OCI-LY7 (cell line): ENCODE measurements around the gene NEDD4. TPM values are rescaled to one million over a fixed set of nuclear protein-coding genes. Genes with fewer than 3 reads are reported as not detected.
"Not testable (repeated sequence)": the region's sequence is repeated elsewhere in the genome, so short reads cannot be mapped to it uniquely, and the experiment has no call there.

ENCODE experiments used
- BruUV-seq: library from RNA; stranded (reverse); fragments of 400-500 nt; replicated peaks from 2 replicates; lab custom pipeline; 2021; lab: Mats Ljungman, UMichigan
- CTCF ChIA-PET: fragments of 300-600 bp; sonication (Branson Sonifier 250); formaldehyde crosslinking; loops from one replicate; lab custom pipeline; 2022; ENCODE audit warnings: antibody characterized with exemption; ENCODE audit not compliant: unreplicated experiment; lab: Charles Lee
- POLR2A ChIA-PET: fragments of 300-600 bp; sonication (Branson Sonifier 250); formaldehyde crosslinking; loops from one replicate; lab custom pipeline; 2022; ENCODE audit warnings: antibody characterized with exemption; lab: Charles Lee
- DNase-seq: peaks from one replicate; pipeline ENCODE4 v3.0.0-alpha.2; 2015; ENCODE audit warnings: low spot score
- H2AFZ ChIP-seq: fragments of 200-600 bp; sonication (generic), shearing (Covaris generic); 2 replicates; pipeline ENCODE4 v1.6.1; 2014; ENCODE audit warnings: mild to moderate bottlenecking, antibody characterized with exemption, low read length, moderate library complexity
- H3K27ac ChIP-seq: fragments of 200-600 bp; sonication (generic); 2 replicates; pipeline ENCODE4 v1.5.1; 2014; ENCODE audit warnings: mixed run types, low read depth, mild to moderate bottlenecking, moderate library complexity, low read length, inconsistent platforms; ENCODE audit not compliant: poor library complexity, severe bottlenecking
- H3K36me3 ChIP-seq: fragments of 200-600 bp; sonication (generic); 2 replicates; pipeline ENCODE4 v1.6.1; 2014; ENCODE audit warnings: mild to moderate bottlenecking, antibody characterized with exemption, low read length, moderate library complexity, mixed read lengths; ENCODE audit not compliant: insufficient read depth
- H3K4me1 ChIP-seq: fragments of 200-600 bp; sonication (generic); 2 replicates; pipeline ENCODE4 v1.5.1; 2014; ENCODE audit warnings: mild to moderate bottlenecking, low read length; ENCODE audit not compliant: insufficient read depth, poor library complexity, severe bottlenecking
- H3K4me2 ChIP-seq: fragments of 200-600 bp; sonication (generic); 2 replicates; pipeline ENCODE4 v1.6.1; 2014; ENCODE audit warnings: mild to moderate bottlenecking, low read length
- H3K4me3 ChIP-seq: fragments of 200-600 bp; sonication (generic); 2 replicates; pipeline ENCODE4 v1.5.1; 2014; ENCODE audit warnings: mild to moderate bottlenecking, low read depth, low read length; ENCODE audit not compliant: poor library complexity, severe bottlenecking
- H3K79me2 ChIP-seq: fragments of 200-600 bp; sonication (generic); 2 replicates; pipeline ENCODE4 v1.6.1; 2016; ENCODE audit warnings: low read depth, mild to moderate bottlenecking, low read length, moderate library complexity, mixed read lengths; ENCODE audit not compliant: insufficient read depth
- H3K9me2 ChIP-seq: fragments of 200-600 bp; sonication (generic); 2 replicates; pipeline ENCODE4 v1.6.1; 2016; ENCODE audit warnings: mild to moderate bottlenecking, low read length, mixed read lengths; ENCODE audit not compliant: insufficient read depth
- H3K9me3 ChIP-seq: fragments of 200-600 bp; sonication (generic); 2 replicates; pipeline ENCODE4 v1.6.1; 2014; ENCODE audit warnings: mild to moderate bottlenecking, mixed run types, low read length, mixed read lengths
- H4K20me1 ChIP-seq: fragments of 200-600 bp; sonication (generic); 2 replicates; pipeline ENCODE4 v1.6.1; 2014; ENCODE audit warnings: mild to moderate bottlenecking, antibody characterized with exemption, low read length, moderate library complexity, mixed read lengths; ENCODE audit not compliant: insufficient read depth
- EZH2phosphoT487 ChIP-seq: fragments of 200-600 bp; sonication (generic); IDR thresholded peaks from 2 replicates; pipeline ENCODE4 v1.6.1; 2018; ENCODE audit warnings: low read depth, borderline replicate concordance, mild to moderate bottlenecking, mixed run types, antibody characterized with exemption, low read length, moderate library complexity, mixed read lengths
- intact Hi-C: fragments of 100-400 bp; cut with micrococcal nuclease; formaldehyde crosslinking; loops from one replicate; pipeline ENCODE4 v1.10.0; 2022; ENCODE audit not compliant: unreplicated experiment
- total RNA-seq, 2 experiments: library from RNA; depleted of rRNA in 1 of 2; stranded (reverse); fragments of >200 nt in 1 of 2; shearing (Covaris generic) in 1 of 2; gene quantifications; 2 replicates each; pipeline ENCODE4 v1.2.3, GENCODE V29; 2014 to 2022
- TF ChIP-seq, protein P1 (sequence below): fragments of 200-600 bp; sonication (generic); conservative IDR thresholded peaks from 2 replicates; pipeline ENCODE4 v1.5.1; 2014; ENCODE audit warnings: mild to moderate bottlenecking, antibody characterized with exemption, low read length, moderate library complexity, mixed read lengths

NEDD4 gene
- total RNA-seq, 2 experiments from 2014 or later = 4.8 to 12.7 TPM

- peak; percentile 39 for DNase-seq
- no peaks in the 10 kb centered on the region for H4K20me1 ChIP-seq
- CTCF ChIA-PET = no interaction called here
- no peak overlapping the region for H3K27ac ChIP-seq
- H3K9me2 ChIP-seq = no peaks in the 10 kb centered on the region
- no TSS peak for BruUV-seq
- H3K9me3 ChIP-seq = no peaks in the 10 kb centered on the region
- no peak overlapping the region for H3K4me2 ChIP-seq
- no peak for TF ChIP-seq EZH2phosphoT487
- TF ChIP-seq, protein P1, sequence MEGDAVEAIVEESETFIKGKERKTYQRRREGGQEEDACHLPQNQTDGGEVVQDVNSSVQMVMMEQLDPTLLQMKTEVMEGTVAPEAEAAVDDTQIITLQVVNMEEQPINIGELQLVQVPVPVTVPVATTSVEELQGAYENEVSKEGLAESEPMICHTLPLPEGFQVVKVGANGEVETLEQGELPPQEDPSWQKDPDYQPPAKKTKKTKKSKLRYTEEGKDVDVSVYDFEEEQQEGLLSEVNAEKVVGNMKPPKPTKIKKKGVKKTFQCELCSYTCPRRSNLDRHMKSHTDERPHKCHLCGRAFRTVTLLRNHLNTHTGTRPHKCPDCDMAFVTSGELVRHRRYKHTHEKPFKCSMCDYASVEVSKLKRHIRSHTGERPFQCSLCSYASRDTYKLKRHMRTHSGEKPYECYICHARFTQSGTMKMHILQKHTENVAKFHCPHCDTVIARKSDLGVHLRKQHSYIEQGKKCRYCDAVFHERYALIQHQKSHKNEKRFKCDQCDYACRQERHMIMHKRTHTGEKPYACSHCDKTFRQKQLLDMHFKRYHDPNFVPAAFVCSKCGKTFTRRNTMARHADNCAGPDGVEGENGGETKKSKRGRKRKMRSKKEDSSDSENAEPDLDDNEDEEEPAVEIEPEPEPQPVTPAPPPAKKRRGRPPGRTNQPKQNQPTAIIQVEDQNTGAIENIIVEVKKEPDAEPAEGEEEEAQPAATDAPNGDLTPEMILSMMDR = peak; percentile 89
- no peaks in the 10 kb centered on the region for H3K36me3 ChIP-seq
- no peaks in the 10 kb centered on the region for H3K79me2 ChIP-seq
- intact Hi-C loops = no loop called here
- POLR2A ChIA-PET = interaction anchor here (0.8 kb wide), 1 partner anchor 126 kb away, joined by 5 read pairs; no protein-coding TSS in a partner anchor
- H2AFZ ChIP-seq = no peak overlapping the region
- no peak overlapping the region for H3K4me3 ChIP-seq
- no peaks in the 10 kb centered on the region for H3K4me1 ChIP-seq
Observed at GRCh38 chr15:55789066-55789660, 204.2 kb downstream of the NEDD4 start.

DNA sequence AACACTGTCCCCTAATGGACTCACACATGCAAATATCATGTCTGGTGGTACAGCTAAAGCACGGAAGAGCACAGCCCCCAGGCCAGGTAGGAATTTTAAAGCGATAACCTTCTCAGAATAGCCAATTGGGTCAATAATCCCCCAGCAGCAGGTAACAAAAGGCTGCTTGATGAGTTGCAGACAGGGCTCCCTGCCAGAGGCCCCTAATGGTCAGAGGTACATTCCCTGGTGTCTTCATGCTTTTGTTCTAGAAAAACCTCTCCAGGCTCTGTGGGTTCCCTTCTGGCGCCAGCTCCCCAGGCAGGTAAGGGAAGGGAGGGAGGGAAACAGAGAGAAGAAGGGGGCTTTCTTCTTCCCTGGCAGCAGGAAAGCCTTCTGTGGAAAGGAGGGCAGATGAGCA lies 207.1 kb downstream of the NEDD4 start:
- intact Hi-C loops = no loop called here
- POLR2A ChIA-PET = no interaction called here
- DNase-seq = no peak
- Histone ChIP-seq H3K9me3 (no peaks in the 10 kb centered on the region), H3K4me2 (no peak overlapping the region), H4K20me1 (no peaks in the 10 kb centered on the region), H3K79me2 (no peaks in the 10 kb centered on the region), H3K4me3 (no peak overlapping the region), H3K9me2 (no peaks in the 10 kb centered on the region), H2AFZ (no peak overlapping the region), H3K4me1 (no peaks in the 10 kb centered on the region), H3K27ac (no peak overlapping the region), H3K36me3 (no peaks in the 10 kb centered on the region)
- BruUV-seq = no TSS peak
- CTCF ChIA-PET = no interaction called here
- TF ChIP-seq, protein P1 = no peak
- no peak for TF ChIP-seq EZH2phosphoT487

DNA sequence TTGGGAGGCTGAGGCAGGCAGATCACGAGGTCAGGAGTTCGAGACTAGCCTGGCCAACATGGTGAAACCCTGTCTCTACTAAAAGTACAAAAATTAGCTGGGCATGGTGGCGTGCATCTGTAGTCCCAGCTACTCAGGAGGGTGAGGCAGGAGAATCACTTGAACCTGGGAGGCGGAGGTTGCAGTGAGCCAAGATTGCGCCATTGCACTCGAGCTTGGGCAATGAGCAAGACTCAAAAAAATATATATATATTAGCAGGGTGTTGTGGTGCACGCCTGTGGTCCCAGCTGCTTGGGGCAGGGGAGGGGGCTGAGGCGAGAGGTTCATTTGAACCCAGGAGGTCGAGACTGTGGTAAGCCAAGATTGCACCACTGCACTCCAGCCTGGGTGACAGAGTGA lies 207.8 kb downstream of the NEDD4 start:
- POLR2A ChIA-PET, DNase-seq, H3K27ac ChIP-seq, BruUV-seq, H4K20me1 ChIP-seq, H3K9me3 ChIP-seq, H3K9me2 ChIP-seq, CTCF ChIA-PET, H3K4me1 ChIP-seq, H2AFZ ChIP-seq, H3K4me2 ChIP-seq, H3K4me3 ChIP-seq, H3K36me3 ChIP-seq, intact Hi-C loops, H3K79me2 ChIP-seq: not testable (repeated sequence)
